HEK293 (cell line): ENCODE measurements around the gene TCF7L2.

Experiments
- CTCF ChIA-PET: fragments of 350-600 bp; formaldehyde crosslinking; extraction: SDS; loops from one replicate; lab custom pipeline; 2021; ENCODE audit warnings: antibody characterized with exemption; lab: Yijun Ruan, JAX
- POLR2A ChIA-PET: fragments of 300-600 bp; formaldehyde crosslinking; extraction: SDS; loops from one replicate; lab custom pipeline; 2020; ENCODE audit warnings: antibody characterized with exemption, inconsistent platforms; lab: Yijun Ruan, JAX
- H3K27ac ChIP-seq: fragments of 200-500 bp; sonication (Bioruptor generic); 2 replicates; pipeline ENCODE4 v1.5.1; 2014; ENCODE audit warnings: low read depth, low read length, control low read depth, inconsistent platforms; ENCODE audit errors: extremely low read depth
- H3K36me3 ChIP-seq, 2 experiments: fragments of 200-500 bp in 1 of 2; sonication (Bioruptor generic) in 1 of 2; 1 replicate in 1 of 2; 2 replicates in 1 of 2; pipeline ENCODE4 v1.5.1; 2014 to 2017; ENCODE audit warnings: inconsistent platforms in 2 of 2, low read length in 2 of 2; ENCODE audit not compliant: control insufficient read depth in 2 of 2, insufficient read depth in 1 of 2
- H3K4me1 ChIP-seq: fragments of 200-500 bp; sonication (Bioruptor generic); 2 replicates; pipeline ENCODE4 v1.5.1; 2014; ENCODE audit warnings: mild to moderate bottlenecking, low read length, inconsistent platforms; ENCODE audit not compliant: control insufficient read depth, insufficient read depth
- H3K4me3 ChIP-seq: 2 replicates; pipeline ENCODE4 v1.5.1; 2011; ENCODE audit warnings: low read depth, mild to moderate bottlenecking, control low read depth, low read length, moderate library complexity
- H3K9me3 ChIP-seq: fragments of 200-500 bp; sonication (Bioruptor generic); 2 replicates; pipeline ENCODE4 v1.5.1; 2014; ENCODE audit warnings: low read depth, low read length, inconsistent platforms; ENCODE audit not compliant: control insufficient read depth, insufficient read depth
- GLIS1 ChIP-seq: fragments of 450-650 bp; formaldehyde crosslinking; IDR thresholded peaks from 2 replicates; pipeline ENCODE4 v1.5.1; 2016; ENCODE audit warnings: missing biosample characterization, missing genetic modification characterization
- KLF9 ChIP-seq: fragments of 450-650 bp; formaldehyde crosslinking; IDR thresholded peaks from 2 replicates; pipeline ENCODE4 v1.5.1; 2016; ENCODE audit warnings: missing biosample characterization, missing genetic modification characterization, low read depth
- SETDB1 ChIP-seq: IDR thresholded peaks from one replicate; pipeline ENCODE4 v1.6.1; 2017; ENCODE audit warnings: mild to moderate bottlenecking, low read length, moderate library complexity, mixed read lengths; ENCODE audit not compliant: insufficient read length
- ZBTB21 ChIP-seq: fragments of 450-650 bp; formaldehyde crosslinking; IDR thresholded peaks from 2 replicates; pipeline ENCODE4 v1.5.1; 2017; ENCODE audit warnings: missing biosample characterization, missing genetic modification characterization
- ZNF121 ChIP-seq: fragments of 450-650 bp; formaldehyde crosslinking; IDR thresholded peaks from 2 replicates; pipeline ENCODE4 v1.5.1; 2016; ENCODE audit warnings: missing biosample characterization, missing genetic modification characterization
- ZNF132 ChIP-seq: fragments of 450-650 bp; formaldehyde crosslinking; IDR thresholded peaks from 2 replicates; pipeline ENCODE4 v1.5.1; 2017; ENCODE audit warnings: missing biosample characterization, missing genetic modification characterization, borderline replicate concordance
- ZNF23 ChIP-seq: fragments of 450-650 bp; formaldehyde crosslinking; IDR thresholded peaks from 2 replicates; pipeline ENCODE4 v1.5.1; 2016; ENCODE audit warnings: missing biosample characterization, missing genetic modification characterization, borderline replicate concordance
- ZNF433 ChIP-seq: fragments of 450-650 bp; formaldehyde crosslinking; IDR thresholded peaks from 2 replicates; pipeline ENCODE4 v1.5.1; 2016; ENCODE audit warnings: missing biosample characterization, missing genetic modification characterization, low read depth
- ZNF544 ChIP-seq: fragments of 450-650 bp; formaldehyde crosslinking; IDR thresholded peaks from 2 replicates; pipeline ENCODE4 v1.5.0; 2017; ENCODE audit warnings: missing biosample characterization, missing genetic modification characterization
- ZNF571 ChIP-seq: fragments of 450-650 bp; formaldehyde crosslinking; IDR thresholded peaks from 2 replicates; pipeline ENCODE4 v1.5.0; 2017; ENCODE audit warnings: missing biosample characterization, missing genetic modification characterization
- ZNF623 ChIP-seq: fragments of 450-650 bp; formaldehyde crosslinking; IDR thresholded peaks from 2 replicates; pipeline ENCODE4 v1.5.1; 2016; ENCODE audit warnings: missing biosample characterization, missing genetic modification characterization
- ZNF701 ChIP-seq: fragments of 450-650 bp; formaldehyde crosslinking; IDR thresholded peaks from 2 replicates; pipeline ENCODE4 v1.5.1; 2016; ENCODE audit warnings: missing biosample characterization, missing genetic modification characterization
- ZSCAN16 ChIP-seq: fragments of 450-650 bp; formaldehyde crosslinking; IDR thresholded peaks from 2 replicates; pipeline ENCODE4 v1.5.1; 2016; ENCODE audit warnings: missing biosample characterization, missing genetic modification characterization
- TF ChIP-seq, protein P1 (sequence below): fragments of 450-650 bp; formaldehyde crosslinking; conservative IDR thresholded peaks from 2 replicates; pipeline ENCODE4 v1.5.1; 2016; ENCODE audit warnings: low read depth, missing biosample characterization, missing genetic modification characterization
- TF ChIP-seq, protein P2 (sequence below): fragments of 450-650 bp; IDR thresholded peaks from 2 replicates; pipeline ENCODE4 v1.5.1; 2018; ENCODE audit warnings: missing biosample characterization, missing genetic modification characterization

Gene TCF7L2

DNA sequence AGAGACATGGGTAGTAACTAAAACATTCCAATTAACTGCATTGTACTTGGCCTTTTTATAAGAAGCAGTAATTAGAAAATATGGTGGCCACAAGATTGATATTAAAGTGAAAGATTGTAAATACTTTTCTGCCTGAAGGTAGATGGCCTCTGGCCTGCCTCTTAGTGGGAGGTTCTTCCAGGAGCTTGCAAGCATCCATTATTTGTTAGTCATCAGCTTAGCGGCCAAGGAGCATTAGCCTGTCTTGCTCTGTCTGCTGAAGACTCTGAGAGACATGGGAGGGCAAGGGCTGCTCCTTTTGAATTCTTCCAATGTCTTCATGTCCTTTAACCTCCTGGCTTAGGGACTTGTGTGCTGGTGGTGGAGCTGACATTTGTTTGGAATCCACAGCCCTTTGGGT, 80.4 kb downstream of the TCF7L2 start:
- H3K4me1 ChIP-seq = peaks cover 28% of the 10 kb centered on the region
- CTCF ChIA-PET = interaction anchor here (0.5 kb wide), 1 partner anchor 96 kb away, joined by 3 read pairs; no protein-coding TSS in a partner anchor
- H3K27ac ChIP-seq = no peak overlapping the region
- no peaks in the 10 kb centered on the region; a peak in 1 of 3 replicates for H3K36me3 ChIP-seq
- no peak overlapping the region for H3K4me3 ChIP-seq
- POLR2A ChIA-PET = interaction anchor here (0.5 kb wide), 2 partner anchors 13 to 74 kb away, joined by 3 to 5 read pairs; no protein-coding TSS in a partner anchor
- TF ChIP-seq GLIS1 (peak; percentile 27; the same call in 1 of the 2 replicates), ZNF121 (tag by site-specific recombination) (no peak)
- TF ChIP-seq, protein P1, sequence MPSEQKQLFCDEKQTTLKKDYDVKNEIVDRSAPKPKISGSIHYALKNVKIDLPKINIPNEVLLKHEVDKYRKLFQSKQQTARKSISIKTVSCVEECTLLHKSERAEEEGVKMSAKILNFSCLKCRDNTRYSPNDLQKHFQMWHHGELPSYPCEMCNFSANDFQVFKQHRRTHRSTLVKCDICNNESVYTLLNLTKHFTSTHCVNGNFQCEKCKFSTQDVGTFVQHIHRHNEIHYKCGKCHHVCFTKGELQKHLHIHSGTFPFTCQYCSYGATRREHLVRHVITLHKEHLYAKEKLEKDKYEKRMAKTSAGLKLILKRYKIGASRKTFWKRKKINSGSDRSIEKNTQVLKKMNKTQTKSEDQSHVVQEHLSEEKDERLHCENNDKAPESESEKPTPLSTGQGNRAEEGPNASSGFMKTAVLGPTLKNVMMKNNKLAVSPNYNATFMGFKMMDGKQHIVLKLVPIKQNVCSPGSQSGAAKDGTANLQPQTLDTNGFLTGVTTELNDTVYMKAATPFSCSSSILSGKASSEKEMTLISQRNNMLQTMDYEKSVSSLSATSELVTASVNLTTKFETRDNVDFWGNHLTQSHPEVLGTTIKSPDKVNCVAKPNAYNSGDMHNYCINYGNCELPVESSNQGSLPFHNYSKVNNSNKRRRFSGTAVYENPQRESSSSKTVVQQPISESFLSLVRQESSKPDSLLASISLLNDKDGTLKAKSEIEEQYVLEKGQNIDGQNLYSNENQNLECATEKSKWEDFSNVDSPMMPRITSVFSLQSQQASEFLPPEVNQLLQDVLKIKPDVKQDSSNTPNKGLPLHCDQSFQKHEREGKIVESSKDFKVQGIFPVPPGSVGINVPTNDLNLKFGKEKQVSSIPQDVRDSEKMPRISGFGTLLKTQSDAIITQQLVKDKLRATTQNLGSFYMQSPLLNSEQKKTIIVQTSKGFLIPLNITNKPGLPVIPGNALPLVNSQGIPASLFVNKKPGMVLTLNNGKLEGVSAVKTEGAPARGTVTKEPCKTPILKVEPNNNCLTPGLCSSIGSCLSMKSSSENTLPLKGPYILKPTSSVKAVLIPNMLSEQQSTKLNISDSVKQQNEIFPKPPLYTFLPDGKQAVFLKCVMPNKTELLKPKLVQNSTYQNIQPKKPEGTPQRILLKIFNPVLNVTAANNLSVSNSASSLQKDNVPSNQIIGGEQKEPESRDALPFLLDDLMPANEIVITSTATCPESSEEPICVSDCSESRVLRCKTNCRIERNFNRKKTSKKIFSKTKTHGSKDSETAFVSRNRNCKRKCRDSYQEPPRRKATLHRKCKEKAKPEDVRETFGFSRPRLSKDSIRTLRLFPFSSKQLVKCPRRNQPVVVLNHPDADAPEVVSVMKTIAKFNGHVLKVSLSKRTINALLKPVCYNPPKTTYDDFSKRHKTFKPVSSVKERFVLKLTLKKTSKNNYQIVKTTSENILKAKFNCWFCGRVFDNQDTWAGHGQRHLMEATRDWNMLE (tag by site-specific recombination) = no peak
- no peaks in the 10 kb centered on the region for H3K9me3 ChIP-seq

DNA sequence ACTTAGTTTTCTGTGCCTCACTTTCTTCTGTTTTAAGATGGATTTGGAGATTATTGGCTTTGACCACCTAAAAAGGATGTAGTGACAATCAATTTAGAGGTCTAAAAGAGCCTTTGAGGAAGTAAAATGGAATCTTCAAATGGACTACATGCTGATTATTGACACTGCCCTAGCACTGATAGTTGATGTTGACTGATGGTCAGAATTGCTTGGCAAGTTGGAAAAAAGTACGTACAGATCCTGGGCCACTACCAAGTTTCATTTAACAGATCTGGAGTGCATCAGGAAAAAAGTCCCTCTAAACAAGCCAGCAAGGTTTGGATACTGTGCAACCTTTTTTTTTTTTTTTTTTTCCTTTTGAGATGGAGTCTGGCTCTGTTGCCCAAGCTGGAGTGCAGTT, 81.1 kb downstream of the TCF7L2 start:
- no peaks in the 10 kb centered on the region for H3K9me3 ChIP-seq
- no peak overlapping the region for H3K4me3 ChIP-seq
- TF ChIP-seq ZNF23 (tag by site-specific recombination) (no peak), ZNF701 (no peak), ZNF623 (no peak), KLF9 (tag by site-specific recombination) (no peak), ZNF544 (tag by site-specific recombination) (no peak), SETDB1 (no peak), ZNF571 (tag by site-specific recombination) (no peak), ZBTB21 (no peak), ZNF132 (no peak)
- H3K36me3 ChIP-seq = no peaks in the 10 kb centered on the region; a peak in 1 of 3 replicates
- H3K27ac ChIP-seq = no peak overlapping the region
- CTCF ChIA-PET = no interaction called here
- POLR2A ChIA-PET = interaction anchor here (0.7 kb wide), 1 partner anchor 66 kb away, joined by 9 read pairs; no protein-coding TSS in a partner anchor
- H3K4me1 ChIP-seq = peaks cover 28% of the 10 kb centered on the region

GRCh38 chr10:113033991-113034390, 83.9 kb downstream of the TCF7L2 start:
- Histone ChIP-seq H3K4me1 (peaks cover 3% of the 10 kb centered on the region), H3K36me3 (no peaks in the 10 kb centered on the region; a peak in 1 of 3 replicates), H3K9me3 (no peaks in the 10 kb centered on the region), H3K4me3 (no peak overlapping the region), H3K27ac (no peak overlapping the region)
- ChIA-PET POLR2A (no interaction called here), CTCF (no interaction called here)
- no peak for TF ChIP-seq ZNF433 (tag by site-specific recombination)

DNA sequence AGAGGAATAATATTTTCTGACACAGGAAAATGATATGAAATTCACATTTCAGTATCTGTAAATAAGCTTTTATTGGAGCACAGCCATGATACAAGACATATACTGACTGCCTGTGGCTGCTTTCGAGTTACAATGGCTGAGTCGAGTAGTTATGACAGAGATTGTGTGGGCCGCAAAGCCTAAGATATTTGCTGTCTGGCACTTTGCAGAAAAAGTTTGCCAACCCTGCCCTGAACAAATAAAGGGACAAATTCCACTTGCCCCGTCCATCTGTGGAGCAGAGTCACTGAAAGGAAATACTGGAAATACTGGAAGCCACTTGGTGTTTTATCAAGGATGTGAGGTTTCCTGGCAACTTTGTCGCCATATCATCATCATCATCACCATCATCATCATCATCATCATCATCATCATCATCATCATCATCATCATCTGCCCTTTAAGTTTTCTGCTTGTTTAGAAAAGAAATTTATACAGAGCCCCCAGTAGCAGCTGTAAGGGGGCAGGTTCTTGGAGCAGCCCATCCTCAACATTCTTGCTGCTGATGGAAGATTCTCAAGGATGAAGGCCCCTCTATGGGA, 85.8 kb downstream of the TCF7L2 start:
- POLR2A ChIA-PET = no interaction called here
- CTCF ChIA-PET = interaction anchor here (0.5 kb wide), 1 partner anchor 671 kb away, joined by 3 read pairs; no protein-coding TSS in a partner anchor
- TF ChIP-seq KLF9 (tag by site-specific recombination) (no peak), ZSCAN16 (tag by site-specific recombination) (no peak)
- TF ChIP-seq, protein P2, sequence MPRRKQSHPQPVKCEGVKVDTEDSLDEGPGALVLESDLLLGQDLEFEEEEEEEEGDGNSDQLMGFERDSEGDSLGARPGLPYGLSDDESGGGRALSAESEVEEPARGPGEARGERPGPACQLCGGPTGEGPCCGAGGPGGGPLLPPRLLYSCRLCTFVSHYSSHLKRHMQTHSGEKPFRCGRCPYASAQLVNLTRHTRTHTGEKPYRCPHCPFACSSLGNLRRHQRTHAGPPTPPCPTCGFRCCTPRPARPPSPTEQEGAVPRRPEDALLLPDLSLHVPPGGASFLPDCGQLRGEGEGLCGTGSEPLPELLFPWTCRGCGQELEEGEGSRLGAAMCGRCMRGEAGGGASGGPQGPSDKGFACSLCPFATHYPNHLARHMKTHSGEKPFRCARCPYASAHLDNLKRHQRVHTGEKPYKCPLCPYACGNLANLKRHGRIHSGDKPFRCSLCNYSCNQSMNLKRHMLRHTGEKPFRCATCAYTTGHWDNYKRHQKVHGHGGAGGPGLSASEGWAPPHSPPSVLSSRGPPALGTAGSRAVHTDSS (tag by site-specific recombination) = peak; percentile 99
- H3K9me3 ChIP-seq = no peaks in the 10 kb centered on the region
- peaks cover 0 to 7% of the 10 kb centered on the region in 2 experiments; a peak in 2 of 3 replicates for H3K36me3 ChIP-seq
- no peaks in the 10 kb centered on the region for H3K4me1 ChIP-seq
- no peak overlapping the region for H3K27ac ChIP-seq
- H3K4me3 ChIP-seq = no peak overlapping the region
